Transverse colon (tissue), 4 donors: ENCODE measurements around the gene CLDN34. TPM values are rescaled to one million over a fixed set of nuclear protein-coding genes. Genes with fewer than 3 reads are reported as not detected.

Experiments used
- DNase-seq: peaks from one replicate; pipeline ENCODE4 v3.0.0-alpha.2; 2019
- H3K27ac ChIP-seq, 4 donors: fragments of 200-600 bp; sonication (generic); 2 replicates each; pipeline ENCODE4 v1.5.1; 2016 to 2018; ENCODE audit warnings: inconsistent platforms in 4 of 4
- H3K27me3 ChIP-seq: fragments of 200-600 bp; sonication (generic); 2 replicates; pipeline ENCODE4 v1.5.1; 2017; ENCODE audit warnings: inconsistent platforms
- H3K36me3 ChIP-seq, 4 donors: fragments of 200-600 bp; sonication (generic); 2 replicates each; pipeline ENCODE4 v1.5.1; 2017 to 2019; ENCODE audit warnings: inconsistent platforms in 4 of 4
- H3K4me1 ChIP-seq, 4 donors: fragments of 200-600 bp; sonication (generic); 2 replicates each; pipeline ENCODE4 v1.5.1; 2017 to 2020; ENCODE audit warnings: inconsistent platforms in 4 of 4
- H3K4me3 ChIP-seq, 4 donors: fragments of 200-600 bp; sonication (generic); 1 replicate in 1 of 4; 2 replicates in 3 of 4; pipeline versions ENCODE4 v1.5.1 to v1.6.1; 2017 to 2019; ENCODE audit warnings: inconsistent platforms in 4 of 4
- H3K9me3 ChIP-seq, 2 donors: fragments of 200-600 bp; sonication (generic); 2 replicates each; pipeline ENCODE4 v1.5.1; 2017 to 2019; ENCODE audit warnings: inconsistent platforms in 2 of 2
- CTCF ChIP-seq, 5 experiments: fragments of 200-600 bp in 3 of 5; fragments of 450-650 bp in 2 of 5; sonication (generic) in 3 of 5; IDR thresholded peaks; 1 replicate in 2 of 5; 2 replicates in 3 of 5; pipeline ENCODE4 v1.5.1; 2016 to 2017; ENCODE audit warnings: antibody characterized with exemption in 5 of 5, inconsistent platforms in 3 of 5, mild to moderate bottlenecking in 2 of 5, moderate library complexity in 1 of 5
- EP300 ChIP-seq: sonication (generic); formaldehyde crosslinking; IDR thresholded peaks from one replicate; pipeline ENCODE4 v1.6.1; 2017; ENCODE audit warnings: antibody characterized with exemption, low read depth
- POLR2A ChIP-seq: fragments of 450-650 bp; IDR thresholded peaks from one replicate; pipeline ENCODE4 v1.6.1; 2016; ENCODE audit warnings: antibody characterized with exemption, mild to moderate bottlenecking, moderate library complexity
- POLR2AphosphoS5 ChIP-seq, 3 donors: sonication (generic); formaldehyde crosslinking; IDR thresholded peaks; one replicate each; pipeline ENCODE4 v1.6.1; 2016; ENCODE audit warnings: antibody characterized with exemption in 3 of 3
- WGBS, 2 donors: methylation state at CpG; one replicate each; pipeline ENCODE4 v1.1.5; 2018; ENCODE audit warnings: low coverage in 1 of 2; 5-methylcytosine and 5-hydroxymethylcytosine counted together
- in situ Hi-C, 4 donors: fragments of 200-750 bp; cut with MboI; loops; one replicate each; pipeline versions ENCODE4 v1.15.0 to v1.15.1; 2017; ENCODE audit warnings: low sequenced_read_pairs in 3 of 4, low pct_ligation_motif_present in 1 of 4, low pct_unique_long_range_greater_than_20kb in 1 of 4
- intact Hi-C: fragments of 100-400 bp; cut with DNase I; formaldehyde crosslinking; loops from one replicate; pipeline ENCODE4 v1.15.1; 2023; ENCODE audit warnings: low total_unique reads
- total RNA-seq, 4 donors: library from RNA; depleted of rRNA; stranded (reverse); fragments of >200 nt; gene quantifications; one replicate each; pipeline ENCODE4 v1.1.0, GENCODE V29; 2016

The CLDN34 gene
- total RNA-seq, 4 donors from 2014 or later, result 0.82 TPM; not detected in 3

- no peaks in the 10 kb centered on the region for H3K27me3 ChIP-seq
- H3K4me3 ChIP-seq, result no peak overlapping the region
- in situ Hi-C loops (no loop called here), intact Hi-C loops (no loop called here)
- no peaks in the 10 kb centered on the region for H3K9me3 ChIP-seq
- TF ChIP-seq POLR2AphosphoS5 (IDR thresholded peaks at IDR 0.05), result no peak
- TF ChIP-seq POLR2A, result no peak
- no peak for TF ChIP-seq EP300
- TF ChIP-seq CTCF (IDR thresholded peaks at IDR 0.05), result no peak
- H3K27ac ChIP-seq, result no peak overlapping the region
- WGBS, 2 donors, result 83% methylated on average over 2 of the region's 2 CpGs; no CpG with 5 or more reads in 1 of the 2 donors
- no peaks in the 10 kb centered on the region for H3K36me3 ChIP-seq
- DNase-seq, result no peak
- H3K4me1 ChIP-seq, result no peaks in the 10 kb centered on the region
Measured at GRCh38 chrX:9953396-9953795, 13.8 kb upstream of the CLDN34 start.

GRCh38 chrX:9955506-9955905 is 11.7 kb upstream of the CLDN34 start:
- Histone ChIP-seq H3K4me1 (no peaks in the 10 kb centered on the region), H3K9me3 (no peaks in the 10 kb centered on the region), H3K4me3 (no peak overlapping the region), H3K27ac (no peak overlapping the region), H3K36me3 (no peaks in the 10 kb centered on the region), H3K27me3 (no peaks in the 10 kb centered on the region)
- TF ChIP-seq CTCF (IDR thresholded peaks at IDR 0.05) (no peak), EP300 (no peak), POLR2AphosphoS5 (IDR thresholded peaks at IDR 0.05) (no peak), POLR2A (no peak)
- no peak for DNase-seq
- in situ Hi-C loops (no loop called here), intact Hi-C loops (no loop called here)
- WGBS, 2 donors, result 79% methylated on average over 6 of the region's 6 CpGs; no CpG with 5 or more reads in 1 of the 2 donors

- no peak for TF ChIP-seq POLR2A
- no peak for TF ChIP-seq CTCF (IDR thresholded peaks at IDR 0.05)
- TF ChIP-seq POLR2AphosphoS5 (IDR thresholded peaks at IDR 0.05), result no peak
- Histone ChIP-seq H3K27me3 (no peaks in the 10 kb centered on the region), H3K4me1 (no peaks in the 10 kb centered on the region), H3K36me3 (no peaks in the 10 kb centered on the region), H3K4me3 (no peak overlapping the region), H3K9me3 (no peaks in the 10 kb centered on the region), H3K27ac (no peak overlapping the region)
- WGBS, 2 donors, result 71 to 83% methylated on average over 1 to 9 of the region's 9 CpGs
- in situ Hi-C loops, result no loop called here
- no peak for DNase-seq
- intact Hi-C loops, result no loop called here
Measured at GRCh38 chrX:9957743-9958142, 9.4 kb upstream of the CLDN34 start.

- H3K36me3 ChIP-seq, result no peaks in the 10 kb centered on the region
- intact Hi-C loops, result no loop called here
- H3K27ac ChIP-seq, result no peak overlapping the region
- in situ Hi-C loops, result no loop called here
- H3K9me3 ChIP-seq, result no peaks in the 10 kb centered on the region
- no peak for DNase-seq
- TF ChIP-seq POLR2A (no peak), POLR2AphosphoS5 (IDR thresholded peaks at IDR 0.05) (no peak), CTCF (IDR thresholded peaks at IDR 0.05) (no peak), EP300 (no peak)
- WGBS, 2 donors, result 83 to 93% methylated on average over 1 to 5 of the region's 5 CpGs
- H3K4me1 ChIP-seq, result no peaks in the 10 kb centered on the region
- H3K27me3 ChIP-seq, result no peaks in the 10 kb centered on the region
- no peak overlapping the region for H3K4me3 ChIP-seq
Measured at GRCh38 chrX:9958183-9958582, 9.0 kb upstream of the CLDN34 start.
